Measurements from ENCODE around the gene FAM151B. TPM values are rescaled to one million over a fixed set of nuclear protein-coding genes. Genes with fewer than 3 reads are reported as not detected.

The FAM151B gene
- total and polyA plus RNA-seq, 2 of the 8 experiments (the other 6 are each of a cell fraction or from before 2014, with no cell fraction given): 0.62 to 1.1 TPM

DNA sequence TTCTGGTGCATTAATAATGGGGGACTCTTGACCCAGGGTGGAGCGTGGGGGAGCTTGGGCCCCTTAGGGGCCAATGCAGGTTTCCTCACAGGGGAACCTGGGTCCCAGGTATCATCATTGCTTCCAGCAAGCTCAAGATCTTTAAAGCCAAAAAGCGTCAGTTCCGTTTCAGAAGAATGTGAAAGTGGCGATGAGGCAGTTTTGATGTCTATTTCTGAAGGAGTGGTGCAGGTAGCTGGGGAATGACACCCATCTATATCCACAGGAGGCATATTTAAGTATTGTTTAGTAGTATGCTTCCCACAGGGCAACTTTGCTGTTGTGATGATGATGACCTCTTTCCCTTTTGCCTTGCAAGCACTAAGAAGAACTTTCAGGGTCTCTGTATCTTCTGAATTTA is 71.3 kb downstream of the FAM151B start:
- peaks cover 2 to 15% (median 7%) of the 10 kb centered on the region in 4 experiments; a peak in 6 of 7 replicates for H3K4me1 ChIP-seq (replicated peaks in 1 of 4; ENCODE audit: control insufficient read depth in 3 of 4, insufficient read depth in 4 of 4, low read length in 3 of 4)
- no peak overlapping the region for H3K18ac ChIP-seq (ENCODE audit: extremely low read depth, low read length)
- ChIA-PET POLR2A (ENCODE audit: partially characterized antibody) (no interaction called here), CTCF (ENCODE audit: partially characterized antibody) (interaction anchor here (0.8 to 1.4 kb wide), 3 partner anchors 10 to 97 kb away, joined by 3 to 8 read pairs (median 3); no protein-coding TSS in a partner anchor)
- no peaks in the 10 kb centered on the region for H3K79me1 ChIP-seq (ENCODE audit: low read depth, low read length)
- DNase-seq (ENCODE audit: low read depth in 1 of 2, low spot score in 2 of 2): no peak
- no peak overlapping the region for H2BK15ac ChIP-seq (ENCODE audit: low read length)
- WGBS, 2 experiments (ENCODE audit: extremely low coverage in 1 of 2, insufficient coverage in 1 of 2, insufficient read length in 1 of 2, insufficient replicate concordance in 2 of 2, low coverage in 1 of 2, low lambda C conversion rate in 2 of 2, missing lambda C conversion rate in 1 of 2): 94% methylated on average over 4 of the region's 4 CpGs; no CpG with 5 or more reads in 1 of the 2 experiments
- H3K23ac ChIP-seq (ENCODE audit: insufficient read length): no peak overlapping the region
- H3K9ac ChIP-seq (replicated peaks in 1 of 4; ENCODE audit: extremely low read depth in 1 of 4, low read depth in 3 of 4, low read length in 3 of 4): no peak overlapping the region
- H2BK120ac ChIP-seq (replicated peaks; ENCODE audit: low read depth, low read length): no peak overlapping the region
- no peak overlapping the region for H3K4ac ChIP-seq (replicated peaks; ENCODE audit: insufficient read length, low read depth, low read length)
- no peak overlapping the region for H4K5ac ChIP-seq (ENCODE audit: insufficient read length, low read depth, low read length)
- FAIRE-seq: no peak
- no peak overlapping the region for H3K4me2 ChIP-seq (ENCODE audit: insufficient read depth in 1 of 2, low read depth in 2 of 2, low read length in 2 of 2)
- H3K79me2 ChIP-seq (ENCODE audit: control insufficient read depth in 1 of 2, insufficient read depth in 2 of 2, low read length in 2 of 2): no peaks in the 10 kb centered on the region
- no peak overlapping the region for H4K91ac ChIP-seq (replicated peaks; ENCODE audit: insufficient read length, low read length)
- H2AK5ac ChIP-seq (ENCODE audit: low read depth, low read length): no peak overlapping the region
- H4K8ac ChIP-seq (ENCODE audit: extremely low read depth, insufficient read depth, low read length): no peak overlapping the region
- H3K4me3 ChIP-seq (ENCODE audit: extremely low read depth in 1 of 4, insufficient read depth in 2 of 4, low read depth in 3 of 4, low read length in 4 of 4): no peak overlapping the region
- H3K27ac ChIP-seq (ENCODE audit: low read depth, low read length): no peak overlapping the region
- H3K27me3 ChIP-seq (replicated peaks in 1 of 4; ENCODE audit: control insufficient read depth in 3 of 4, extremely low read depth in 1 of 4, insufficient read depth in 3 of 4, low read length in 3 of 4): no peaks in the 10 kb centered on the region
- no peak overlapping the region for H2BK20ac ChIP-seq (ENCODE audit: low read length)
- H2BK12ac ChIP-seq (ENCODE audit: low read depth, low read length): no peak overlapping the region
- no peaks in the 10 kb centered on the region for H3K9me3 ChIP-seq (ENCODE audit: insufficient read depth in 2 of 2, low read depth in 1 of 2, low read length in 1 of 2)
- no peak overlapping the region for H3K56ac ChIP-seq (replicated peaks; ENCODE audit: insufficient read length, low read depth, low read length)
- H4K20me1 ChIP-seq (replicated peaks in 1 of 2; ENCODE audit: control insufficient read depth in 1 of 2, insufficient read depth in 2 of 2, low read length in 2 of 2): no peaks in the 10 kb centered on the region
- H3K23me2 ChIP-seq (ENCODE audit: low read depth, low read length): no peaks in the 10 kb centered on the region
- H3K36me3 ChIP-seq (ENCODE audit: control insufficient read depth in 2 of 4, insufficient read depth in 4 of 4, low read length in 3 of 4): no peaks in the 10 kb centered on the region
- no peak overlapping the region for H2AFZ ChIP-seq (ENCODE audit: low read length)
- H3K14ac ChIP-seq (ENCODE audit: insufficient read length): no peak overlapping the region
- H2BK5ac ChIP-seq (ENCODE audit: low read depth, low read length): no peak overlapping the region
- TF ChIP-seq TAF1 (IDR thresholded peaks at IDR 0.05; ENCODE audit: low read depth, low read length) (no peak), SP1 (IDR thresholded peaks at IDR 0.05; ENCODE audit: low read depth, low read length) (no peak), RFX5 (IDR thresholded peaks at IDR 0.05; ENCODE audit: borderline replicate concordance, low read depth, low read length) (no peak), SUZ12 (IDR thresholded peaks at IDR 0.05; ENCODE audit: low read length) (no peak), CHD1 (IDR thresholded peaks at IDR 0.05; ENCODE audit: low read depth, low read length) (no peak)
